GM23248 (cell line): ENCODE data around the gene SYVN1.

Experiments used
- EZH2 ChIP-seq: fragments of 200-600 bp; sonication (generic); IDR thresholded peaks from 2 replicates; pipeline ENCODE4 v1.6.1; 2018; ENCODE audit warnings: antibody characterized with exemption, mild to moderate bottlenecking; ENCODE audit not compliant: insufficient read depth, poor library complexity, severe bottlenecking
- EZH2phosphoT487 ChIP-seq: fragments of 200-600 bp; sonication (generic); IDR thresholded peaks from 2 replicates; pipeline ENCODE4 v1.6.1; 2018; ENCODE audit warnings: antibody characterized with exemption, moderate library complexity, mild to moderate bottlenecking, low read depth; ENCODE audit not compliant: insufficient read depth

- TF ChIP-seq EZH2, result no peak
- TF ChIP-seq EZH2phosphoT487, result no peak
Observed at GRCh38 chr11:65115361-65116082, 18.8 kb downstream of the SYVN1 start.
